ENCODE measurements around the gene CAMK1G. TPM values are rescaled to one million over a fixed set of nuclear protein-coding genes. Genes with fewer than 3 reads are reported as not detected.

The CAMK1G gene
- total and polyA plus RNA-seq, 9 of the 15 experiments (the other 6 are each of a cell fraction or from before 2014, with no cell fraction given), result not detected

DNA sequence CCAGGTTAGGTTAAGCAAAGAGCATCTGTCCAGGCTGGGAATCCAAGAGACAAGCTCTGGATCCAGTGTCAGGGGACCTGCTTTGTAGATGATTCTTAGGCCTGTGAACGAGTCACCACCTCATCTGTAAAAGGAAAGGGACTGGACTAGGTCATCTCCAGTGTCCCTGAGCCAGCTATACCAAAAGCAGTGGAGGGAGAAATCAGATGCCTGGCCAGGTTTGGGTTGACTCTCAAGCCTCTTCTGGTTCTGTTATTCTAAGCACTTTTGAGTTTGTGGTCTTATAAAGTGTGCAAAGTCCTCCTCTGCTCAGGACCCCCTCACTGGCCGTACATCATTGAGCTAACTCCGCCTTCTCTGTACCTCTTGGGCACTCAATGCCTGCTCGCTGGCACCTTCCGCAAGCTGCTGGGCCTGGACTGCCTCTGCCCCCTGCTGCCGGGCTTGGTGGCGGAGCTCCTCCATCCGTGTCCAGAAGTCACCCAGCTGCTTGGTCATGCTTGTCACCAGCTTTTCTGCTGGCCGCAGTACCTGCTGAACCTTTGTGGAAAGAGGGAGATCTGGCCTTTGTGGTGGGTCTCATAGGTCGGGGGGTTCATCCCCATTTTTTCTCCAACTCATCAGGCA, 33.6 kb downstream of the CAMK1G start:
- ChIA-PET POLR2A (interaction anchor here (0.6 to 0.9 kb wide), 5 partner anchors 12 to 1114 kb away, joined by 3 read pairs; no protein-coding TSS in a partner anchor), CTCF (ENCODE audit: low intra/inter-chr PET ratio) (no interaction called here)
- Histone ChIP-seq H3K9me3 (replicated peaks; ENCODE audit: control insufficient read depth, insufficient read depth, low read depth, low read length) (no peaks in the 10 kb centered on the region), H3K27ac (ENCODE audit: extremely low read depth, low read depth, low read length) (no peak overlapping the region), H3K4me1 (replicated peaks in 1 of 2; ENCODE audit: control insufficient read depth in 2 of 2, insufficient read depth in 2 of 2, low read length in 2 of 2) (no peaks in the 10 kb centered on the region), H2AFZ (ENCODE audit: low read depth, low read length) (no peak overlapping the region), H3K36me3 (ENCODE audit: control insufficient read depth, insufficient read depth, low read length) (no peaks in the 10 kb centered on the region), H3K9me1 (ENCODE audit: control insufficient read depth, insufficient read depth, low read length) (no peaks in the 10 kb centered on the region), H3K4me3 (no peak overlapping the region), H3K4me2 (ENCODE audit: insufficient read depth, low read length) (no peak overlapping the region), H4K20me1 (replicated peaks; ENCODE audit: control insufficient read depth, insufficient read depth, low read length) (peaks cover 6% of the 10 kb centered on the region; the same call in 1 of the 2 replicates), H3K9ac (ENCODE audit: insufficient read depth in 1 of 2, low read depth in 2 of 2, low read length in 2 of 2) (no peak overlapping the region), H3K79me2 (ENCODE audit: control insufficient read depth, insufficient read depth, low read length) (no peaks in the 10 kb centered on the region), H3K27me3 (ENCODE audit: control insufficient read depth in 2 of 2, insufficient read depth in 2 of 2, low read length in 2 of 2) (peaks cover 36 to 86% of the 10 kb centered on the region in 2 experiments)
- in situ Hi-C loops (cut with MboI), result no loop called here
- no TSS peak for BruUV-seq (replicated peaks)
- TF ChIP-seq EGR1 (conservative IDR thresholded peaks at IDR 0.05), result no peak
- 10% methylated on average over 10 of the region's 10 CpGs for WGBS (ENCODE audit: insufficient coverage, low coverage, missing lambda C conversion rate)
- intact Hi-C loops (cut with micrococcal nuclease), result no loop called here
- FAIRE-seq, result no peak
- no peak for ATAC-seq
- no peak for DNase-seq (ENCODE audit: extremely low read depth in 1 of 4, low spot score in 3 of 4)

DNA sequence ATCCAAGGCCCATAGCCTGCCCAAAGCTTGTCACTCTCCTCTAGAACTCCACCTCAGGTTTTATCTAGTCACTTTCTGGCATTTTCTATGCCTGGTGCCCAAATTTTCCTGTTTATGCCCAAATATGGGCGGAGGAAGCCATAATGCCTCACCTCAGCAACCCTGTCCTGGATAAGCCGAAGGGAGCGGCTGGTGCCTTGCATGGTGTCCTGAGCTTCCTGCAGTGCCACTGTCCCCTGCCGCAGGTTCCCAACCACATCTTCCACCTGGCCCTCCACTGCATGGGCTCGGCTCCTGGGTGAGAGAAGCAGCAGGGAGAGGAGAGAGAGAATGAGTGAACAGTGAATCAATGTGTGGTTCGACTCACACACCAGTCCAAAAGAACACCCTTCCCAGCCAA, 34.2 kb downstream of the CAMK1G start:
- H3K79me2 ChIP-seq (ENCODE audit: control insufficient read depth, insufficient read depth, low read length), result no peaks in the 10 kb centered on the region
- peaks cover 6% of the 10 kb centered on the region; the same call in 1 of the 2 replicates for H4K20me1 ChIP-seq (replicated peaks; ENCODE audit: control insufficient read depth, insufficient read depth, low read length)
- WGBS (ENCODE audit: insufficient coverage, low coverage, missing lambda C conversion rate), result 6% methylated on average over 6 of the region's 6 CpGs
- no peak overlapping the region for H3K4me2 ChIP-seq (ENCODE audit: insufficient read depth, low read length)
- intact Hi-C loops (cut with micrococcal nuclease) (no loop called here), in situ Hi-C loops (cut with MboI) (no loop called here)
- H3K9ac ChIP-seq (ENCODE audit: insufficient read depth in 1 of 2, low read depth in 2 of 2, low read length in 2 of 2), result no peak overlapping the region
- no peak for FAIRE-seq
- H3K4me1 ChIP-seq (replicated peaks in 1 of 2; ENCODE audit: control insufficient read depth in 2 of 2, insufficient read depth in 2 of 2, low read length in 2 of 2), result no peaks in the 10 kb centered on the region
- no peak overlapping the region for H3K27ac ChIP-seq (ENCODE audit: extremely low read depth, low read depth, low read length)
- H3K27me3 ChIP-seq (ENCODE audit: control insufficient read depth in 2 of 2, insufficient read depth in 2 of 2, low read length in 2 of 2), result peaks cover 40 to 88% of the 10 kb centered on the region in 2 experiments
- no peaks in the 10 kb centered on the region for H3K9me3 ChIP-seq (replicated peaks; ENCODE audit: control insufficient read depth, insufficient read depth, low read depth, low read length)
- no peak for ATAC-seq
- H2AFZ ChIP-seq (ENCODE audit: low read depth, low read length), result no peak overlapping the region
- no peaks in the 10 kb centered on the region for H3K9me1 ChIP-seq (ENCODE audit: control insufficient read depth, insufficient read depth, low read length)
- H3K36me3 ChIP-seq (ENCODE audit: control insufficient read depth, insufficient read depth, low read length), result no peaks in the 10 kb centered on the region
- POLR2A ChIA-PET, result interaction anchor here (0.6 to 1.0 kb wide), 5 partner anchors 10 to 1114 kb away, joined by 3 read pairs; no protein-coding TSS in a partner anchor
- TF ChIP-seq BDP1 (IDR thresholded peaks at IDR 0.05; ENCODE audit: insufficient read depth, insufficient read length), result no peak
- TF ChIP-seq SMARCA5 (IDR thresholded peaks at IDR 0.05), result no peak
- CTCF ChIA-PET (ENCODE audit: low intra/inter-chr PET ratio), result interaction anchor here (1.1 kb wide), 1 partner anchor 16 kb away, joined by 4 read pairs; no protein-coding TSS in a partner anchor
- no peak overlapping the region for H3K4me3 ChIP-seq
- no TSS peak for BruUV-seq (replicated peaks)
- DNase-seq (ENCODE audit: extremely low read depth in 1 of 4, low spot score in 3 of 4), result no peak
